Glomerular visceral epithelial cell (primary cell): ENCODE data around the gene FBXL17.

Source experiments
- DNase-seq: peaks from one replicate; pipeline ENCODE4 v3.0.0-alpha.2; 2016; ENCODE audit errors: extremely low spot score

FBXL17 gene

DNA sequence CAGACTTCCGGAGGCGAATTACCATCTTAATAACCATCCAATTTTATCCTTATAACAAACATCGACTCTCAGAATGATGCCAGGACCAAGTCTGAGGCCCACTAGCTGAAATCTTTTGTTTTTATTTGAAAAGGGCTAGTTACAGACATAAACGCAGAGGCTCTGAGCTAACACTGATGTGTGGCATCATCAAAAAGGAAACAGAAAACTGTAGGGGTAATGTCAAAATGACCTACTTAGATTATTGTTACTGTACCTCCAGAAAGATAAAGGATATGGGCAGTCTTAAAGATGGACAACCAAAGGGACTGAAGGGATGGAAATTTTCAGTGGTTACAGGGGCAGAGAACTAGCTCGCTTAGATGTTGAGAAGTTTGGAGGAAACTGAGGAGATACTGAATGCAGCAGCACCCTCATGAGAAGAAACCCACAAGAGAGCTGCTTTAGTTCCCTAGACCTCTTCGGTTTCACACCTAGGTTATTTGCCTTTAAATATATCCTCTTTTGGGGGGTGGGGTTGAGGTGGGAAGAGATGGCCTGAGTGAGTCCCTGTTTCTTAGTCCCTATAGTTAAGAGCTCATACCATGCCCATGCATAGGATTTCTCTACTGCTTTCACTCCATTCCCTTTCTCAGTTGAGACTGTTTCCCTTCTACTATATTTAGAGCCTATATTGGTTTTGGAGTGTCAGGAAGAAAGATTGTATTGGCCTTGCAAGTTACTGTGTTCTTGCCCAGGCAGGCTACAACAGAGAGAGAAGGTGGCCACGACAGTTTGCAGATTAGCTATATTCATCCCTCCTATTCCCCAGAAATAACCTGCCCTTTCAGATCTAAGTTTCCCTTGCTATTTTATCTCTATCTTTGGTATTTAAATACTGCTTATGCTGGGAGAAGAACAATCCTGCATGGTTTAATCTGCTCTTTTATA is 390.8 kb downstream of the FBXL17 start:
- DNase-seq: no peak

DNA sequence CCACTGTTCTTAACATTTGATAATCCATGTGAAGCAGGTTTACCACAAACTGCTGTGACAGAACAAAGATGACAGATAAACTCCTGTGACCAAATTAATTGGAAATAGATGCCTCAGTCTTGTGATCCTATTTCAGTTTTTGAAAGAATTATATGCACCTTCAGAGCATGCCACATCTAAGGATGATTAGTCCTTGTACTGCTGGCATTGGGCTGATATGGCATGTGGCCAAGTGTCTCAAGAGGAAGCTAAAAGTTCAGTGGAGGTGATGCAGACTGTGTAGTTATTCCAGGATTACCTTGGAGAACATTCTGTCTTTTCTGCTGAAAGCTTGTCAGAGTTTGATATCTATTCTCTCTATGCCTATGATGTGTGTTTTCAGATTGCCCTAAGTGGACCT is 396.8 kb downstream of the FBXL17 start:
- peak; percentile 27 for DNase-seq

DNA sequence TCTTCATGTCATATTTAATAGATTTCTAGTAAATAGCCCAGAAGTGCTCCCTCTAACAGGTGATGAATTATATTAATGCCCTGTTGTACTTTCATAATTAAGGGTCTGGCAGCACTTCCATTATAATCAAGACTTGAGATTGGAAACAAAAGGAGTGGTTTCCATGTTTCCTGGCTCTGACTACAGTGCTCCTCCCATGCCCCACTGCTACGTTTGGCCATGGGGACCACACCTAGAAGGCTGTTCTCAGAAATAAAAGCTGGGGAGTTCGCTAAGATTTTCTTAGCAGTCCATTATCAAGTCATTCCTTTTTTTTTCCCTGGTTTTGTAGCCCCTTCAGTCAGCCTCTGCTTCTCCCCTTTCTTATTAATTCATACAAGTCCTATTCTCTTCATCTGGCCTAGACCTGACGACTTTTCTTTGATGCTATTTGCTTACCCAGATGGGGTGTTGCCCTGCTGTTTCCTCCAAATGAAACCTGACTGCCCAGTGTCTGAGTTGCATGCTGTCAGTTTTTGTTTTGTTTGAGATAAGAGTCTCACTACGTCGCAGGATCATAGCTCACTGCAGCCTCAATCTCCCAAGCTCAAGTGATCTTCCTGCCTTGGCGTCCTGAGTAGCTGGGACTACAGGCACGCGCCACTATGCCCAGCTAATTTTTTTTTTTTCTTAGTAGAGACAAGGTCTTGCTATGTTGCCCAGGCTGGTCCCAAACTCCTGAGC is 399.0 kb downstream of the FBXL17 start:
- DNase-seq: no peak

DNA sequence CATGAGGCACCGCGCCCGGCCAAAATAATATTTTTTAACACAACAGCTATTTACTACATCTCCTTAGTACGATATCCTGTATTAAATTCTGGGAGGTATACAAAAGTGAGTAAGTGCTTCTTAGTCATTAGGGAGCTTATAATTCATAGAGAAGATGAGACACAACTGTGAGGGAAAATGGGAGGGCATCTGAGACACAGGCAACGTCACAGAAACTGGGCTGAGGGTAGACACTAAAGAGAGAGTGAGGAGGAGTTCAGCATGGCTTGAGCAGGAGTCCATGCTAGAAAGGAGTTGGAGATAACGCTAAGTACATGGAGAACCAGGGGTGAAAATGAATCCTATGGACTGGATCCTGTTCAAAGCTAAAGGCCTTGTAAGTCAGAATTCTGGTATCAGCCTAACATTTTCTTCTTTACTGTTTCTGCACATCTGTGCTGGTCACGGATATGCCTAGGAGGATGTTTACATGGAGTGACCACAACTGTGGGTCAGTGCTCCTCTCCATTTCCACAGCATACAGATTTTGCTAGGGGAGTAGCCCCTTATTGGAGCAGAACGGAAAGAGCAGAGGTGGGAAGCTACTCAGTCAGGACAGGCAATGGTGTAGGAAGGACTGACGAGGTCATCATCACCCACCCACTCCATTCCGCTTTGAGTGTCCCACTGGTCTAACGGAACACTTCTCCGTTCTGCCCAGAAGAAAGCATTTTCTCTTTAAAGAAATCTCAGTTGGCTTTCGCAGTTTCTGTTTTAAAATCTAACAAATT is 400.8 kb downstream of the FBXL17 start:
- DNase-seq: no peak

GRCh38 chr5:107979900-107980299 is 402.0 kb downstream of the FBXL17 start:
- no peak for DNase-seq

DNA sequence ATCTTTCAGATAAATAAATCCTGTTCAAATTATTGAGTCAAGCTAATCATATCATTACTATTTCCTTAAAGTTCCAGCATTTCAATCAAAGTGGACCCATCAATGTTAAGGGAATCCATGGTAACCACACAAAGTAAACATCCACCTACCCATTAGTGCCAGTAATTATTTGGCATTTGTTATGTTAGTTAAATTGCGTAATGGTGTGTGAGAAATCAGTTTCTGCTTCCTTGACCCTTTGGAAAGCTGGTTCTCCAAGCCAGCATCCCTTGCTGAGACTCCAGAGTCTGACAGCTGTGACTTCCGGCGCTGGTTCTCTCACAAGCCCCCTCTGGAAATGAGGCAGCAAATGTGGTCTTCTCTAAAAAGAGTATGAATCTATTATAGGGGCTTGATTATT is 402.6 kb downstream of the FBXL17 start:
- no peak for DNase-seq

GRCh38 chr5:107977550-107978071 is 404.3 kb downstream of the FBXL17 start:
- no peak for DNase-seq

GRCh38 chr5:107975568-107975967 is 406.3 kb downstream of the FBXL17 start:
- DNase-seq: no peak

DNA sequence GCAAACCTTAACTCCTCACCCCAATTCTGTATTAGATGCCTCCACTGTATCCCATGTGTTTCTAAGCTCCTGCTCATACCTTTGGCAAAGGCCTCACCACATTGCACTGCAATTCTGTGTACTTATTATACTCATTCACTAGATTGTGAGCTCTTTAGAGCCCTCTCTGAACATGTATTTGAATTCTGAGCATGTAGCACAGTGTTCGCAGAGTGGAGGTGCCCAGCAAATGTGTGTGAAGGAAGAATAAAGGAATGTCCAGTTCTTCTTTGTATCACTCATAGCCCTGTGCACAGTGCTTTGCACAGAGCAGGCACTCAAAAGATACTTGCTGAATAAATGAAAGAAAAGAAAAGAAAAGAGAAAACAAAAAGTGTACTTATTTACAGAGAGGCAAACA is 410.1 kb downstream of the FBXL17 start:
- DNase-seq: no peak

DNA sequence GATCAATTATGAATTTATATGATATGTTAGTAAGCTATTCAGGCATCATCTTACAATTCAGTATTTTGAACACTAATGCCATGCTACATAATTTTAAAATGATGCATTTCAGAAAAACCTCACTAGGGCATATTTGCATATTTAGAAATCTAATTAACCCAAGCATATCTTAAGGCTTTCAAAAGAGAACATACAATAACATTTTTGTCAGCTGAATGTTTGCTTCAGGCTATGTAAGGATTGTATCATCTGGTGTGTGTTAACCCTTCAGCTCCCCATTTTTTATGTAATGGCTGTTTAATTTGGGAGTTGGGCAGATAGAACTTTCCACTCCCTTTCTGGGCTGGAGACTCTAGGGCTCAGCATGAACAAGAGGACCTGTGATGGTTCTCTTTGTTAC is 412.1 kb downstream of the FBXL17 start:
- DNase-seq: no peak

DNA sequence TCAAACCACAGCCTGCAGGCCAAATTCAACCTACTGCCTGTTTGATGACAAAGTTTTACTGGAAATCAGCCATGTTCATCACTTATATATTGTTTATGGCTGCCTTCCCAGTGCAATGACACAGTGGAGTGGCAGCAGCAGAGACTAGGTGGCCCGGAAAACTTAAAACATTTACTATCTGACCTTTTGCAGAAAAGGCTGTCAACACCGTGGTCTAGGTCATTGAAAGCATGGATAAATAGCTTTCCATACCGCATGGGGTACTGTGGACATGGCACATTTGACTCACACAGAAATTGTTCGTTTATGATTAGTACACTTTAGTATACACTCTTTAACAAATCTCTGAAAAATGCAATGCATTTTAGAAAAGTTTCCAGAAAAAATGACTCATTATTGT is 412.9 kb downstream of the FBXL17 start:
- peak; percentile 64 for DNase-seq

- no peak for DNase-seq
Observed at GRCh38 chr5:107968406-107968843, 413.5 kb downstream of the FBXL17 start.

- DNase-seq: no peak
Observed at GRCh38 chr5:107966201-107966600, 415.7 kb downstream of the FBXL17 start.

DNA sequence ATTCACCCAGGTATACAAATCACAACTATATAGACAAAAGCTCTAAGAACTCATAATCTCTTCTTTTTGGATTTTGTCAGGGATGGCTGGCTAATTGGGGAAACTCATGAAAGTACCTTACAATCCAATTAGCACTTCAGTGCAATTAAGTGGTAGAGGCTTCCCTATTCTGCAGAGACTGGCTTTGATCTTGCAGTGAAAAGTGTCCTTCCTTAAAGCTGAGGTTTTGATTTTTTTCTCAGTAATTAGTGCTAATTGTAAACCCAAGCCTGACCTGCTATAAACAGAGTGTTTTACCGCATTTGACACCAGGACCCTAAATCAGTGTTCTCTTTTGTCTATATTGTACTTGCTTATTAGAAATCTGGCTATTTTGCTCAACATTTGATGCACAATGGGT is 417.2 kb downstream of the FBXL17 start:
- no peak for DNase-seq

GRCh38 chr5:107959573-107960279 is 422.2 kb downstream of the FBXL17 start:
- DNase-seq: no peak

DNA sequence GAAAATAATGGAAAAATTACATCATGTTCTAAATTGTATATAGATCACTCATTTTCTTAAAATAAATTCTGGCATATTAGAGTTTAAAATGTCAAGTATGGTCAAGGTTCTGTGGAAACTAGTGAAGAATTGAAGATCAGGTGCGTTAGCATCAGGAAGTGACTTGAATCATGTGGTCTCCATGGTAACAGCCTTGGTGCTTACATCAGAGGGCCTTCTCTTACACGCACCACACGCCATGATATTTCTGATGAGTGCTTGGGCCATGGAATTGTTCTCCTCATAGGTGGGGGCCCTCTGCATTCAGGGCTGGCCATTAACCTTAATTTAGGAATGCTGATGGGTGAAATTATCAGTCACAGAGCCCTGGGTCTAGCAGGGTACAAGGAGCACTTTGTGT is 423.0 kb downstream of the FBXL17 start:
- no peak for DNase-seq

DNA sequence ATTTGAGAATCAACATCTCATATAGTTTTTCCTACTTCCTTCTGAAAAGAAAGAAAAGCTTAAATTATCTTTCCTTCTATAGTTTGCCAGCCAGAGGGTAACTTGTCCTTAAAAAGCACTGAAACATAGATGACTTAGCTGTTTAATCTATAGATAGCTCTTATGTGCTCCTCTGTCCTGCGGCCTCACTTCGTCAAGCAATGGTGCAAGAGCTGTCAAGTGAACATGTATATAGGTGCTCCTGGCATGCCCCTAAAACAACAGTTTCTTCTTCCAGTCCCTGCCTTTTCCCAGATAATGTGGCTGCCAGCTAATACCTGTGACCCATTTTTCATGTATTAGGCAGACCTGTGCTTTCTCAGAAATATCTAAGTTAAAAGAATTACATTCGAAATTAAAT is 423.5 kb downstream of the FBXL17 start:
- DNase-seq: no peak

- no peak for DNase-seq
Observed at GRCh38 chr5:107957051-107957450, 424.8 kb downstream of the FBXL17 start.

- no peak for DNase-seq
Observed at GRCh38 chr5:107955321-107955720, 426.6 kb downstream of the FBXL17 start.

- no peak for DNase-seq
Observed at GRCh38 chr5:107954254-107954653, 427.6 kb downstream of the FBXL17 start.

DNA sequence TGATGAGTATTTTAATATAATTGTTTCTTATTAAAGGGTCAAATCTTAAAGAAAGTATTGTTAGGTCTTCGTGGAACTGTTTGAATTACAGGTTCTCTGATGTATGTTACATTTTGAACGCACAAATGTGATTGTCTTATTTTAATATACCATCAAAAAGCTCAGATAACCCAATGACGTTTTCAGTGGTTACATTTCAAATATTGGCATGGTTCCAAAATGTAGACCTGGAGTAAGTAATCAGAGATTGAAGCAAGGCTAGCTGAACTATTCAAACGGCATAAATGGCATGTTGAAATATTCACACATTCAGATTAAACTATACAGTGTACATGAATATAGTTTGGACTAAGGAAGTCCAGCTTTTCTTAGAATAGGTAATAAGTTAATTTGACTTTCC is 429.4 kb downstream of the FBXL17 start:
- no peak for DNase-seq
